Fibroblast of the conjunctiva (primary cell): Measurements from ENCODE around the gene SAP25.
"Not testable (repeated sequence)": the region's sequence is repeated elsewhere in the genome, so short reads cannot be mapped to it uniquely, and the experiment has no call there.

ENCODE experiments used
- DNase-seq: peaks from one replicate; pipeline ENCODE4 v3.0.0-alpha.2; 2010; ENCODE audit warnings: low read depth

The SAP25 gene

DNA sequence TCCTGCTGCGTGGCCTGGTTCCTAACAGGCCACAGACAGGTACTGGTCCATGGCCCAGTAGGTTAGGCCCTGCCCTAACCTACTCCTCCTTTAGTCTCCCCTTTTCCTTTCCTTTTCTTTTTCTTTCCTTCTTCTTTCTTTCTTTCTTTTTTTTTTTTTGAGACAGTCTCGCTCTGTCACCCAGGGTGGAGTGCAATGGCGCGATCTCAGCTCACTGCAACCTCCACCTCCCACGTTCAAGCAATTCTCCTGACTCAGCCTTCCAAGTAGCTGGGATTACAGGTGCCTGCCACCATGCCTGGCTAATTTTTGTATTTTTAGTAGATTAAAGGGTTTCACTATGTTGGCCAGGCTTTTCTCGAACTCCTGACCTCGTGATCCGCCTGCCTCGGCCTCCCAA is 37.7 kb downstream of the SAP25 start:
- not testable (repeated sequence) for DNase-seq

DNA sequence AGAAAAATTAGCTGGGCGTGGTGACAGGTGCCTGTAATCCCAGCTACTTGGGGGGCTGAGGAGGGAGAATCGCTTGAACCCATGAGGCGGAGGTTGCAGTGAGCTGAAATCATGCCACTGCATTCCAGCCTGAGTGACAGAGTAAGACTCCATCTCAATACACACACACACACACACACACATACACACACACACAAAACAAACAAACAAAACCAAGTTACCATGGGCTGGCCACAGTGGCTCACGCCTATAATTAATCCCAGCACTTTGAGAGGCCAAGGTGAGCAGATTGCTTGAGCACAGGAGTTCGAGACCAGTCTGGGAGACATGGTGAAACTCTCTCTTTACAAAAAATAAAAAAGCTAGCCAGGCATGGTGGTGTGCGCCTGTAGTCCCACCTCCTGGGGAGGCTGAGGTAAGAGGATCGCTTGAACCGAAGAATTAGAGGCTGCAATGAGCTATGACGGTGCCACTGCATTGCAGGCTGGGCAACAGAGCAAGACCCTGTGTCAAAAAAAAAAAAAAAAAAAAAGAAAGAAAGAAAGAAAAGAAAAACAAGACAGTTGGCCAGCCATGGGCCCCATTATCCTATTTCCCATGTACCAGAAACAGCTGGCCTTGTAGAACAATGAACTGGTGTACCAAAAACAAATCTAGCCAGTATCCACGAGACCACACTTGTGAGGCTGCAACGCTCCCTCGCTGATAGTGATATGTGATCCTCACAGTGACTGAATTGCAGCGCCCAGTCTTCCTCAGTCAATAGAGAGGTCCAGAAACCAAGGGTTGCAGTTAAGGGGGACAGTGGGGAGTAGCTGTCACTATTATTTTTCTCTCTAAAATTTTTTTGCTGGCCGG is 41.3 kb downstream of the SAP25 start:
- DNase-seq: no peak

GRCh38 chr7:100528108-100528866 is 45.4 kb downstream of the SAP25 start:
- not testable (repeated sequence) for DNase-seq

GRCh38 chr7:100523192-100523591 is 50.5 kb downstream of the SAP25 start:
- not testable (repeated sequence) for DNase-seq
